Stimulated activated CD8-positive, alpha-beta memory T cell treated with anti-CD3 and anti-CD28 coated beads, Interleukin-15, amount 100 ng/mL, for 4 hours (primary cell): ENCODE data around the gene EVPL.

Source experiments
- DNase-seq, 2 donors: peaks; one replicate each; pipeline ENCODE4 v3.0.0-alpha.2; 2020; ENCODE audit warnings: low read depth in 2 of 2

EVPL gene

GRCh38 chr17:75959839-75960511 lies 67.1 kb downstream of the EVPL start:
- no peak for DNase-seq

GRCh38 chr17:75959051-75959838 lies 67.9 kb downstream of the EVPL start:
- DNase-seq, result no peak
